ENCODE data around the gene LLGL1. TPM values are rescaled to one million over a fixed set of nuclear protein-coding genes. Genes with fewer than 3 reads are reported as not detected.
A peak's percentile ranks its signal among the peaks of the same experiment; 100 is the strongest.

Gene LLGL1
- total RNA-seq, 2 donors from 2014 or later: 17.7 to 33.5 TPM

DNA sequence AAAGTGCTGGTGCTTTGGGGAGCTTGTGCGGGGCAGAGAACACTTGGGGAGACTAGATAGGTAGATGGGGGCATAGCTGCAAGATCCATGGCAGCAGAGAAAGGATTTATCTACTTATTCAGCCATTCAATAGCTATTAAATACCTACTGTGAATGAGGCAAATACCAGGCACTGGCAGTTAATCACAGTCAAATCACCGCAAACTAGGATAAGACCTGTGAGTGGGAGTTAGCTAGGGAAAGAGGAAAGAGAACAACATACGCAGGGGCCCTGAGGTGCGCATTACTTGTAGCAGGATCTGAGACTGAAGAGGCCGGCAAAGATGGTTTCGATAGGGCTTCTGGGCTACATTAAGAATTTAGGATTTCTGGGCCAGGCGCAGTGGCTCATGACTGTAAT, 45.6 kb upstream of the LLGL1 start:
- intact Hi-C loops (cut with DNase I): no loop called here

GRCh38 chr17:18181358-18181757, 44.1 kb upstream of the LLGL1 start:
- Histone ChIP-seq H3K4me3 (no peak overlapping the region), H3K9me3 (no peaks in the 10 kb centered on the region), H3K27me3 (replicated peaks; ENCODE audit: insufficient read depth) (no peaks in the 10 kb centered on the region), H3K36me3 (no peaks in the 10 kb centered on the region), H3K27ac (no peak overlapping the region), H3K4me1 (replicated peaks) (peaks cover 11% of the 10 kb centered on the region)
- DNase-seq (ENCODE audit: low spot score): no peak
- 48% methylated on average over 5 of the region's 5 CpGs for WGBS
- TF ChIP-seq POLR2AphosphoS5 (IDR thresholded peaks at IDR 0.05) (no peak), POLR2A (IDR thresholded peaks at IDR 0.05) (no peak)
- TF ChIP-seq, protein P1, sequence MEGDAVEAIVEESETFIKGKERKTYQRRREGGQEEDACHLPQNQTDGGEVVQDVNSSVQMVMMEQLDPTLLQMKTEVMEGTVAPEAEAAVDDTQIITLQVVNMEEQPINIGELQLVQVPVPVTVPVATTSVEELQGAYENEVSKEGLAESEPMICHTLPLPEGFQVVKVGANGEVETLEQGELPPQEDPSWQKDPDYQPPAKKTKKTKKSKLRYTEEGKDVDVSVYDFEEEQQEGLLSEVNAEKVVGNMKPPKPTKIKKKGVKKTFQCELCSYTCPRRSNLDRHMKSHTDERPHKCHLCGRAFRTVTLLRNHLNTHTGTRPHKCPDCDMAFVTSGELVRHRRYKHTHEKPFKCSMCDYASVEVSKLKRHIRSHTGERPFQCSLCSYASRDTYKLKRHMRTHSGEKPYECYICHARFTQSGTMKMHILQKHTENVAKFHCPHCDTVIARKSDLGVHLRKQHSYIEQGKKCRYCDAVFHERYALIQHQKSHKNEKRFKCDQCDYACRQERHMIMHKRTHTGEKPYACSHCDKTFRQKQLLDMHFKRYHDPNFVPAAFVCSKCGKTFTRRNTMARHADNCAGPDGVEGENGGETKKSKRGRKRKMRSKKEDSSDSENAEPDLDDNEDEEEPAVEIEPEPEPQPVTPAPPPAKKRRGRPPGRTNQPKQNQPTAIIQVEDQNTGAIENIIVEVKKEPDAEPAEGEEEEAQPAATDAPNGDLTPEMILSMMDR (IDR thresholded peaks at IDR 0.05): no peak
- intact Hi-C loops (cut with DNase I): no loop called here

More for the DNA sequence above, 45.6 kb upstream of the LLGL1 start:
- Histone ChIP-seq H3K27me3 (replicated peaks; ENCODE audit: insufficient read depth) (no peaks in the 10 kb centered on the region), H3K9me3 (no peaks in the 10 kb centered on the region), H3K36me3 (no peaks in the 10 kb centered on the region), H3K27ac (no peak overlapping the region), H3K4me3 (no peak overlapping the region), H3K4me1 (replicated peaks) (peaks cover 8% of the 10 kb centered on the region)
- DNase-seq (ENCODE audit: low spot score): no peak
- TF ChIP-seq POLR2A (IDR thresholded peaks at IDR 0.05) (no peak), POLR2AphosphoS5 (IDR thresholded peaks at IDR 0.05) (no peak)
- TF ChIP-seq, protein P1 (IDR thresholded peaks at IDR 0.05): no peak
- WGBS: 93% methylated on average over 7 of the region's 7 CpGs

GRCh38 chr17:18182110-18182977, 43.1 kb upstream of the LLGL1 start:
- H3K4me3 ChIP-seq: peak overlapping the region; percentile 96 to 99
- TF ChIP-seq POLR2AphosphoS5 (IDR thresholded peaks at IDR 0.05): no peak
- TF ChIP-seq, protein P1 (IDR thresholded peaks at IDR 0.05): no peak
- TF ChIP-seq POLR2A (IDR thresholded peaks at IDR 0.05): no peak
- peak overlapping the region; percentile 96 to 99 for H3K27ac ChIP-seq
- H3K27me3 ChIP-seq (replicated peaks; ENCODE audit: insufficient read depth): no peaks in the 10 kb centered on the region
- H3K4me1 ChIP-seq (replicated peaks): peaks cover 15% of the 10 kb centered on the region
- intact Hi-C loops (cut with DNase I): no loop called here
- no peaks in the 10 kb centered on the region for H3K36me3 ChIP-seq
- 12% methylated on average over 28 of the region's 28 CpGs for whole genome bisulfite sequencing
- peak; percentile 9 for DNase-seq (ENCODE audit: low spot score)
- H3K9me3 ChIP-seq: no peaks in the 10 kb centered on the region

GRCh38 chr17:18182978-18183333, 42.5 kb upstream of the LLGL1 start:
- peaks cover 17% of the 10 kb centered on the region for H3K4me1 ChIP-seq (replicated peaks)
- TF ChIP-seq POLR2A (IDR thresholded peaks at IDR 0.05): peak; percentile 46
- TF ChIP-seq POLR2AphosphoS5 (IDR thresholded peaks at IDR 0.05): no peak
- peak overlapping the region; percentile 96 to 99 for H3K27ac ChIP-seq
- DNase-seq (ENCODE audit: low spot score): peak; percentile 69
- intact Hi-C loops (cut with DNase I): no loop called here
- no peaks in the 10 kb centered on the region for H3K36me3 ChIP-seq
- peak overlapping the region; percentile 96 to 99 for H3K4me3 ChIP-seq
- H3K27me3 ChIP-seq (replicated peaks; ENCODE audit: insufficient read depth): no peaks in the 10 kb centered on the region
- no peaks in the 10 kb centered on the region for H3K9me3 ChIP-seq
- WGBS: 1% methylated on average over 33 of the region's 33 CpGs

DNA sequence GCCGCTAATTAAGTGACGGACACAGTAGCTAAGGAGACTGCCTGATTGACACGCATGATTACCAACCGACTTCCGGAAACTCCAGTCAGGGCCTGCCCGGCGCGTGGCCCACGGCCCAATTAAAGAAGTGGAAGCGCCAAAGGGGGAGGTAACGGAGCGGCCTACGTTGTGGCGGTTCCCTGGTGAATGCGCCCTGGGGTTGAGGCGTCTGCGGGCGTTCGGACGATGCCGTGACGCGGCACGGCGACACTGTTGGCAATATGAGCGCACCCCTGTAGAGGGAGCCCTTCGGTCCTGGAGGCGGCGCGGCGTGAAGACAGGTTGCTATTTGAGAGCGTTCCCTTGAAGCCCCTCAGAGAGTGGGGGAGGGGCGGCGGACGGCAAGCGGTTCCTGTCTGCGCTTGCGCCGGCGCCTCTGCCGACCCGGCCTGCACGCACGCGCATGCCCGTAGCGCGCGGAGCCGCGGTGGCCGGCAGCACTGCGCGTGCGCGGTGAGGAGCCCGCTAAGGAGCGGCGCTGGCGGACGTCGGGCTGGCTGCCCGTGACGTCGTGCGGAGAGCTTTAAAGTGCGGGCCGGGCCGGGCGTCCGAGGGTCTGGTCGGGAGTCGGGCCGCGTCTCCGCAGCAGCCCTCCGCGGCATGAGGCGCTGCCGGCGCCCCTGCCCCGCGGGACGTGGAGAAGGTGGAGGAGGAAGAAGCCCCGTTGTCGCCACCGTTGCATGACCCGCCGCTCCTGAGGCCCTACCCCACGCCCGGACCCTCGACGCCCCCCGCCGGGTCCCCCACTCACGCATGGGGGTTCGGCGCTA, 41.9 kb upstream of the LLGL1 start, which contains the start of gene ALKBH5:
Gene ALKBH5, plus strand, starts transcription at position 495 of the 809 bp plus-strand sequence. CDS start 416 bp downstream, outside the sequence.
- no peaks in the 10 kb centered on the region for H3K27me3 ChIP-seq (replicated peaks; ENCODE audit: insufficient read depth)
- H3K4me3 ChIP-seq: peak within 1 kb of the TSS; percentile 96 to 99
- intact Hi-C loops (cut with DNase I): no loop called here
- no peaks in the 10 kb centered on the region for H3K9me3 ChIP-seq
- DNase-seq (ENCODE audit: low spot score): peak; percentile 98
- under 1% methylated on average over 64 of the region's 98 CpGs for WGBS
- H3K36me3 ChIP-seq: no peaks in the 10 kb centered on the region
- TF ChIP-seq POLR2A (IDR thresholded peaks at IDR 0.05): peak; percentile 96
- peak; percentile 93 for TF ChIP-seq POLR2AphosphoS5 (IDR thresholded peaks at IDR 0.05)
- TF ChIP-seq, protein P1 (IDR thresholded peaks at IDR 0.05): peak in 3 of 4 experiments; percentile 17 to 48 (median 45)
- peak within 1 kb of the TSS; percentile 96 to 99 for H3K27ac ChIP-seq
- peaks cover 22% of the 10 kb centered on the region for H3K4me1 ChIP-seq (replicated peaks)

Data from prostate gland (tissue), 2 donors.